MCF 10A (cell line): Measurements from ENCODE around the gene SEMA4D. TPM values are rescaled to one million over a fixed set of nuclear protein-coding genes. Genes with fewer than 3 reads are reported as not detected.

Experiments
- BruUV-seq: library from RNA; stranded (reverse); fragments of 400-500 nt; replicated peaks from 2 replicates; lab custom pipeline; 2021; lab: Mats Ljungman, UMichigan
- CTCF ChIA-PET: fragments of 300-600 bp; sonication (Branson Sonifier 250); formaldehyde crosslinking; extraction: SDS; loops from one replicate; lab custom pipeline; 2021; ENCODE audit warnings: antibody characterized with exemption, inconsistent platforms; lab: Yijun Ruan, JAX
- POLR2A ChIA-PET: fragments of 300-600, 350-650 bp; sonication (Branson Sonifier 250); formaldehyde crosslinking; extraction: SDS; loops from one replicate; lab custom pipeline; 2020; ENCODE audit warnings: antibody characterized with exemption, inconsistent platforms; lab: Yijun Ruan, JAX
- DNase-seq: peaks from one replicate; pipeline ENCODE4 v3.0.0-alpha.2; 2018; ENCODE audit not compliant: unreplicated experiment
- H3K27ac Mint-ChIP-seq: one replicate; pipeline ENCODE4 v1.8.0; 2022; ENCODE audit warnings: mild to moderate bottlenecking, low read depth, mixed read lengths; ENCODE audit not compliant: unreplicated experiment
- H3K27me3 Mint-ChIP-seq: one replicate; pipeline ENCODE4 v1.8.0; 2022; ENCODE audit warnings: mixed read lengths; ENCODE audit not compliant: insufficient read depth, unreplicated experiment
- H3K36me3 Mint-ChIP-seq: one replicate; pipeline ENCODE4 v1.8.0; 2022; ENCODE audit warnings: mild to moderate bottlenecking, moderate library complexity, mixed read lengths; ENCODE audit not compliant: insufficient read depth, unreplicated experiment
- H3K4me1 Mint-ChIP-seq: one replicate; pipeline ENCODE4 v1.8.0; 2022; ENCODE audit warnings: mixed read lengths; ENCODE audit not compliant: insufficient read depth, unreplicated experiment
- H3K4me3 Mint-ChIP-seq: one replicate; pipeline ENCODE4 v1.8.0; 2022; ENCODE audit warnings: mild to moderate bottlenecking, moderate library complexity, mixed read lengths; ENCODE audit not compliant: unreplicated experiment
- H3K9me3 Mint-ChIP-seq: one replicate; pipeline ENCODE4 v1.8.0; 2022; ENCODE audit warnings: mixed read lengths; ENCODE audit not compliant: unreplicated experiment
- CTCF ChIP-seq: fragments of 200-600 bp; IDR thresholded peaks from one replicate; pipeline ENCODE4 v1.8.0; 2022; ENCODE audit warnings: antibody characterized with exemption, mild to moderate bottlenecking; ENCODE audit not compliant: unreplicated experiment
- intact Hi-C: fragments of 100-400 bp; cut with micrococcal nuclease; formaldehyde crosslinking; loops from 2 replicates; pipeline ENCODE4 v1.14.1; 2022
- total RNA-seq: library from RNA; stranded (reverse); gene quantifications from 2 replicates; pipeline ENCODE4 v1.2.3, GENCODE V29; 2022

The SEMA4D gene
- total RNA-seq, 1 experiment from 2014 or later = 4.2 TPM

DNA sequence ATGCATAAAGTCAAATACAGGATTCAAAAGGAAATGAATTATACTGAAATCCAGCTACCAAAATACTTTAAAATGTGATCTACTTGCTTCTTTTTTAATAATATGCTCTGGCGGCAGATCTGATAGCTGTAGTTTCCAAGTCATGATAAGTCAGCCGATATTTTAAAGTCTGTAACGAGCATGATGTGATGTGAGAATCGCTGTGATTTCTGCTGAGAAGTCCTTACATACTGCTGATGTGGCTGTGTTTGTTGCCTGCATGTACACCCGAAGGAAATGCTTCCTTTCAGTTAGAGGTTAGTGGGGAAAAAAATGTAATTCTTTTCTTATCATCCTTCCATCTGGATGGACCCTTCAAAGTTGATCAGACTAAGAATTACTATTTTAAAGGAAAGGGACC, 4.8 kb upstream of the SEMA4D start:
- Mint-ChIP-seq H3K36me3 (no peaks in the 10 kb centered on the region), H3K27me3 (peaks cover 12% of the 10 kb centered on the region), H3K4me1 (no peaks in the 10 kb centered on the region), H3K9me3 (no peaks in the 10 kb centered on the region), H3K27ac (no peak overlapping the region), H3K4me3 (no peak overlapping the region)
- BruUV-seq = no TSS peak
- ChIA-PET CTCF (no interaction called here), POLR2A (no interaction called here)
- no peak for TF ChIP-seq CTCF
- intact Hi-C loops = no loop called here
- no peak for DNase-seq

DNA sequence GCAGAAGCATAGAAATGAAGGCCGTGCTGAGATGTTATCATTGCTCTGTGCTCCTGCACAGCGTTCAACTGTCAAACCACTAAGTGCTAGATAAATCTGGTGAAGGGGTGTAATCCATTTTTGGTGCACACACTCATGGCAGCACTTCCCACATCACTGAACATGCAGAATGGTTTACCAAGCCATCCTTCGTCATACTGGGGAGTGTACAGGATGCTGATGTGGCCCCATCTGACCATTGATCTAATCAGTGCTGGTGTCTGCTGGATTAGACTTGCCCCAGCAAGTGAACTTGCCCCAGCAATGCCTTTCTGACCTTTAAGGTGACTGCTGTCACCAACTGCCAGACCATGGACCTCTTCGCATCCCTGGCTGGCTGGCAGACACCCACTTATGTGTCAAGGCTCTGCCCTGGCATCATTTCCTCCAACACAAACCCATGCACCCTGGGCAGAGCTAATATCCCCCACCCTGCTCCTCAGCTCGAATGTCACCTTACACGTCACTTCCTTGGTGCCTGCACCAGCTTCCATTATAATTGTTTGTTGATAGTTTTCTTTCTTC, 4.2 kb upstream of the SEMA4D start:
- no peaks in the 10 kb centered on the region for H3K36me3 Mint-ChIP-seq
- no peak for TF ChIP-seq CTCF
- H3K27me3 Mint-ChIP-seq = peaks cover 12% of the 10 kb centered on the region
- no peak overlapping the region for H3K27ac Mint-ChIP-seq
- H3K9me3 Mint-ChIP-seq = no peaks in the 10 kb centered on the region
- BruUV-seq = no TSS peak
- intact Hi-C loops = no loop called here
- CTCF ChIA-PET = no interaction called here
- peaks cover 1% of the 10 kb centered on the region for H3K4me1 Mint-ChIP-seq
- POLR2A ChIA-PET = no interaction called here
- no peak overlapping the region for H3K4me3 Mint-ChIP-seq
- DNase-seq = no peak

GRCh38 chr9:89501311-89501898, 3.5 kb upstream of the SEMA4D start:
- Mint-ChIP-seq H3K9me3 (no peaks in the 10 kb centered on the region), H3K27ac (no peak overlapping the region), H3K4me3 (no peak overlapping the region), H3K27me3 (peaks cover 12% of the 10 kb centered on the region), H3K4me1 (peaks cover 8% of the 10 kb centered on the region), H3K36me3 (no peaks in the 10 kb centered on the region)
- no peak for DNase-seq
- ChIA-PET POLR2A (no interaction called here), CTCF (no interaction called here)
- TF ChIP-seq CTCF = no peak
- BruUV-seq = no TSS peak
- intact Hi-C loops = no loop called here

- no peak for TF ChIP-seq CTCF
- DNase-seq = no peak
- Mint-ChIP-seq H3K27ac (no peak overlapping the region), H3K4me1 (peaks cover 9% of the 10 kb centered on the region), H3K36me3 (no peaks in the 10 kb centered on the region), H3K27me3 (peaks cover 12% of the 10 kb centered on the region), H3K4me3 (no peak overlapping the region), H3K9me3 (no peaks in the 10 kb centered on the region)
- POLR2A ChIA-PET = no interaction called here
- BruUV-seq = no TSS peak
- intact Hi-C loops = no loop called here
- CTCF ChIA-PET = no interaction called here
Measured at GRCh38 chr9:89500008-89500407, 2.1 kb upstream of the SEMA4D start.
